Measurements from ENCODE around the gene NKX3-2. TPM values are rescaled to one million over a fixed set of nuclear protein-coding genes. Genes with fewer than 3 reads are reported as not detected.

The NKX3-2 gene
- total RNA-seq (ENCODE audit: low replicate concordance), result 0.40 TPM in 1 of 2 replicates, not detected in the other

GRCh38 chr4:13543839-13544605 is at the start of gene NKX3-2:
TSS of gene NKX3-2 (minus strand) at chr4:13544508. CDS start at chr4:13544414, 94 bp downstream.
- Mint-ChIP-seq H3K27me3 (ENCODE audit: insufficient read depth, low read depth) (peaks cover 69% of the 10 kb centered on the region), H3K36me3 (peaks cover 5% of the 10 kb centered on the region)

DNA sequence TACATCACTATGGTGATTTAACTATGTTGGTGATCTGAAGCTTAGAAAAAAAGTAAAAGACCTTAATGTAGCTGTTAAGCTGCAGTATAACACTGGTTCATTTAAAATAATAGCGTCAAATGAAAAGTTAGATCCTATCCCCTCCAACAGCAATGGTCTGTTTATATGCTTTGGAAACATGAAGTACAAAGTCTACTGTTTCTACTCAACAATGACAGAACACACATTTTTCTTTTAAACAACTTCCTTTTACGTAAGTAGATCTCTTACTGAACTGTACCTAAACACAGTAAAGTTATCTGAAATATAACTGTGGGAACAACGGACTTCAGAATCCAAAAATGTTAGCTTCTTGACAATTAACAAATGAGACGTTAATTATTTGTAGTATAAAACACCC is 47.9 kb upstream of the NKX3-2 start:
- no peak for TF ChIP-seq EZH2phosphoT487 (IDR thresholded peaks at IDR 0.05)
- TF ChIP-seq EZH2 (IDR thresholded peaks at IDR 0.05), result no peak
- TF ChIP-seq, protein P1, sequence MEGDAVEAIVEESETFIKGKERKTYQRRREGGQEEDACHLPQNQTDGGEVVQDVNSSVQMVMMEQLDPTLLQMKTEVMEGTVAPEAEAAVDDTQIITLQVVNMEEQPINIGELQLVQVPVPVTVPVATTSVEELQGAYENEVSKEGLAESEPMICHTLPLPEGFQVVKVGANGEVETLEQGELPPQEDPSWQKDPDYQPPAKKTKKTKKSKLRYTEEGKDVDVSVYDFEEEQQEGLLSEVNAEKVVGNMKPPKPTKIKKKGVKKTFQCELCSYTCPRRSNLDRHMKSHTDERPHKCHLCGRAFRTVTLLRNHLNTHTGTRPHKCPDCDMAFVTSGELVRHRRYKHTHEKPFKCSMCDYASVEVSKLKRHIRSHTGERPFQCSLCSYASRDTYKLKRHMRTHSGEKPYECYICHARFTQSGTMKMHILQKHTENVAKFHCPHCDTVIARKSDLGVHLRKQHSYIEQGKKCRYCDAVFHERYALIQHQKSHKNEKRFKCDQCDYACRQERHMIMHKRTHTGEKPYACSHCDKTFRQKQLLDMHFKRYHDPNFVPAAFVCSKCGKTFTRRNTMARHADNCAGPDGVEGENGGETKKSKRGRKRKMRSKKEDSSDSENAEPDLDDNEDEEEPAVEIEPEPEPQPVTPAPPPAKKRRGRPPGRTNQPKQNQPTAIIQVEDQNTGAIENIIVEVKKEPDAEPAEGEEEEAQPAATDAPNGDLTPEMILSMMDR (IDR thresholded peaks at IDR 0.05), result no peak
- no peak overlapping the region for H2AFZ ChIP-seq (replicated peaks)
- no peak overlapping the region for H3K4me2 ChIP-seq
- no peaks in the 10 kb centered on the region for H3K79me2 ChIP-seq (ENCODE audit: low read depth)
- no peaks in the 10 kb centered on the region for H3F3A ChIP-seq (ENCODE audit: low read depth)
- no peak overlapping the region for H3K4me3 Mint-ChIP-seq
- no peaks in the 10 kb centered on the region for H3K9me3 ChIP-seq (ENCODE audit: low read depth)
- no peaks in the 10 kb centered on the region for H3K27me3 ChIP-seq
- no peak overlapping the region for H3K9ac ChIP-seq
- H3K27ac Mint-ChIP-seq, result no peak overlapping the region
- H3K4me1 ChIP-seq, result no peaks in the 10 kb centered on the region
- no peak overlapping the region for H3K4me3 ChIP-seq
- H4K20me1 ChIP-seq (ENCODE audit: low read depth), result no peaks in the 10 kb centered on the region
- DNase-seq (ENCODE audit: low spot score), result no peak
- H3K36me3 Mint-ChIP-seq, result peaks cover 8% of the 10 kb centered on the region
- no peaks in the 10 kb centered on the region for H3K4me1 Mint-ChIP-seq
- H3K9me3 Mint-ChIP-seq, result no peaks in the 10 kb centered on the region
- peaks cover 6% of the 10 kb centered on the region for H3K36me3 ChIP-seq
- H3K27ac ChIP-seq, result no peak overlapping the region
- no peaks in the 10 kb centered on the region for H3K27me3 Mint-ChIP-seq (ENCODE audit: insufficient read depth, low read depth)

More at GRCh38 chr4:13543839-13544605, at the start of gene NKX3-2:
- Histone ChIP-seq H3K9ac (no peak within 1 kb of the TSS), H2AFZ (replicated peaks) (peak within 1 kb of the TSS; percentile 78), H3K27ac (no peak within 1 kb of the TSS), H4K20me1 (ENCODE audit: low read depth) (peaks cover 71% of the 10 kb centered on the region), H3K27me3 (peaks cover 100% of the 10 kb centered on the region), H3K9me3 (ENCODE audit: low read depth) (no peaks in the 10 kb centered on the region), H3K4me3 (peak within 1 kb of the TSS; percentile 67), H3K79me2 (ENCODE audit: low read depth) (no peaks in the 10 kb centered on the region), H3K36me3 (no peaks in the 10 kb centered on the region), H3K4me1 (no peaks in the 10 kb centered on the region), H3K4me2 (peak within 1 kb of the TSS; percentile 91), H3F3A (ENCODE audit: low read depth) (peaks cover 43% of the 10 kb centered on the region)
- TF ChIP-seq, protein P1 (IDR thresholded peaks at IDR 0.05), result no peak
- TF ChIP-seq EZH2 (IDR thresholded peaks at IDR 0.05) (peak; percentile 96), EZH2phosphoT487 (IDR thresholded peaks at IDR 0.05) (peak; percentile 93)
- peaks cover 5% of the 10 kb centered on the region for H3K9me3 Mint-ChIP-seq
- H3K27ac Mint-ChIP-seq, result peak within 1 kb of the TSS; percentile 82
- H3K4me1 Mint-ChIP-seq, result peaks cover 38% of the 10 kb centered on the region
- DNase-seq (ENCODE audit: low spot score), result peak; percentile 74
- H3K4me3 Mint-ChIP-seq, result peak within 1 kb of the TSS; percentile 96

DNA sequence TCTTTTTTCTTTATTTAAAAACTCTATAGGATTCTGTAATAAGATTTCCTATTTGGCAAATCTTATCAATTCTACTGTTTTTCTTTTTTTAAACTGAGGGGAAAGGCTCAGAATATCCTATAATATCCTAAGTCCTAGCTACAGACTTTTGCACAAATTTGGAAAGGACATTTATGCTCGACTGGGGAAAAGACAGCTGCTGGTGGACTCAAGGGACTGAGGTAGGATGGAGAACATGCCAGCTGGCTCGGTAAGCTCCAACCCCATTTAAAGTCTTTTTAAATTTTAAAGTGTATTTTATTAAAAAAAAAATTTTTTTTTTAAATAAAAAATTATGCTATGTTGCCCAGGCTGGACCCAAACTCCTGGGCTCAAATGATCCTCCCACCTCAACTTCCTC is 46.5 kb upstream of the NKX3-2 start:
- no peak overlapping the region for H3K27ac Mint-ChIP-seq
- Histone ChIP-seq H3K27me3 (no peaks in the 10 kb centered on the region), H3K27ac (no peak overlapping the region), H3F3A (ENCODE audit: low read depth) (no peaks in the 10 kb centered on the region), H3K4me2 (no peak overlapping the region), H3K9ac (no peak overlapping the region), H3K9me3 (ENCODE audit: low read depth) (no peaks in the 10 kb centered on the region), H3K79me2 (ENCODE audit: low read depth) (no peaks in the 10 kb centered on the region), H3K4me1 (no peaks in the 10 kb centered on the region), H3K4me3 (no peak overlapping the region), H4K20me1 (ENCODE audit: low read depth) (no peaks in the 10 kb centered on the region), H2AFZ (replicated peaks) (no peak overlapping the region), H3K36me3 (peaks cover 6% of the 10 kb centered on the region)
- no peaks in the 10 kb centered on the region for H3K27me3 Mint-ChIP-seq (ENCODE audit: insufficient read depth, low read depth)
- H3K9me3 Mint-ChIP-seq, result no peaks in the 10 kb centered on the region
- DNase-seq (ENCODE audit: low spot score), result no peak
- no peak overlapping the region for H3K4me3 Mint-ChIP-seq
- no peaks in the 10 kb centered on the region for H3K4me1 Mint-ChIP-seq
- TF ChIP-seq EZH2phosphoT487 (IDR thresholded peaks at IDR 0.05), result no peak
- peaks cover 5% of the 10 kb centered on the region for H3K36me3 Mint-ChIP-seq

GRCh38 chr4:13588954-13589353 is 44.6 kb upstream of the NKX3-2 start:
- H2AFZ ChIP-seq (replicated peaks), result no peak overlapping the region
- H3K27me3 ChIP-seq, result no peaks in the 10 kb centered on the region
- Mint-ChIP-seq H3K4me1 (no peaks in the 10 kb centered on the region), H3K36me3 (peaks cover 5% of the 10 kb centered on the region), H3K27ac (no peak overlapping the region), H3K9me3 (no peaks in the 10 kb centered on the region), H3K27me3 (ENCODE audit: insufficient read depth, low read depth) (no peaks in the 10 kb centered on the region), H3K4me3 (no peak overlapping the region)
- no peaks in the 10 kb centered on the region for H3K9me3 ChIP-seq (ENCODE audit: low read depth)
- DNase-seq (ENCODE audit: low spot score), result no peak
- no peak overlapping the region for H3K4me3 ChIP-seq
- H3K79me2 ChIP-seq (ENCODE audit: low read depth), result no peaks in the 10 kb centered on the region
- H3F3A ChIP-seq (ENCODE audit: low read depth), result no peaks in the 10 kb centered on the region
- H3K27ac ChIP-seq, result no peak overlapping the region
- H3K4me2 ChIP-seq, result no peak overlapping the region
- H3K36me3 ChIP-seq, result peaks cover 6% of the 10 kb centered on the region
- H4K20me1 ChIP-seq (ENCODE audit: low read depth), result no peaks in the 10 kb centered on the region
- H3K9ac ChIP-seq, result no peak overlapping the region
- TF ChIP-seq EZH2 (IDR thresholded peaks at IDR 0.05) (no peak), EZH2phosphoT487 (IDR thresholded peaks at IDR 0.05) (no peak)
- TF ChIP-seq, protein P1 (IDR thresholded peaks at IDR 0.05), result no peak
- H3K4me1 ChIP-seq, result no peaks in the 10 kb centered on the region

Measured in neural progenitor cell (in vitro differentiated cells).